ENCODE data around the gene NEK1.

Gene NEK1

GRCh38 chr4:169359961-169360360 lies 252.4 kb downstream of the NEK1 start:
- no peak overlapping the region for H3K4me3 ChIP-seq (ENCODE audit: low read depth, low read length)
- peak; percentile 75 for DNase-seq (ENCODE audit: low read depth)
- no peak for TF ChIP-seq CTCF (IDR thresholded peaks at IDR 0.05; ENCODE audit: control insufficient read depth, extremely low read depth, insufficient read depth)

GRCh38 chr4:169352360-169352759 lies 260.0 kb downstream of the NEK1 start:
- H3K4me3 ChIP-seq (ENCODE audit: low read depth, low read length): no peak overlapping the region
- DNase-seq (ENCODE audit: low read depth): no peak
- no peak for TF ChIP-seq CTCF (IDR thresholded peaks at IDR 0.05; ENCODE audit: control insufficient read depth, extremely low read depth, insufficient read depth)

- TF ChIP-seq CTCF (IDR thresholded peaks at IDR 0.05; ENCODE audit: control insufficient read depth, extremely low read depth, insufficient read depth): no peak
- H3K4me3 ChIP-seq (ENCODE audit: low read depth, low read length): no peak overlapping the region
- peak; percentile 34 for DNase-seq (ENCODE audit: low read depth)
Measured at GRCh38 chr4:169351872-169352271, 260.5 kb downstream of the NEK1 start.

- H3K4me3 ChIP-seq (ENCODE audit: low read depth, low read length): no peak overlapping the region
- no peak for TF ChIP-seq CTCF (IDR thresholded peaks at IDR 0.05; ENCODE audit: control insufficient read depth, extremely low read depth, insufficient read depth)
- DNase-seq (ENCODE audit: low read depth): no peak
Measured at GRCh38 chr4:169348541-169348940, 263.8 kb downstream of the NEK1 start.

- H3K4me3 ChIP-seq (ENCODE audit: low read depth, low read length): no peak overlapping the region
- no peak for DNase-seq (ENCODE audit: low read depth)
- no peak for TF ChIP-seq CTCF (IDR thresholded peaks at IDR 0.05; ENCODE audit: control insufficient read depth, extremely low read depth, insufficient read depth)
Measured at GRCh38 chr4:169346840-169347239, 265.5 kb downstream of the NEK1 start.

GRCh38 chr4:169345316-169345721 lies 267.1 kb downstream of the NEK1 start:
- no peak for TF ChIP-seq CTCF (IDR thresholded peaks at IDR 0.05; ENCODE audit: control insufficient read depth, extremely low read depth, insufficient read depth)
- H3K4me3 ChIP-seq (ENCODE audit: low read depth, low read length): no peak overlapping the region
- DNase-seq (ENCODE audit: low read depth): no peak

Data from LNCaP clone FGC (cell line).